HepG2 (cell line): ENCODE data around the gene KIAA0319L. TPM values are rescaled to one million over a fixed set of nuclear protein-coding genes. Genes with fewer than 3 reads are reported as not detected.

Source experiments
- ATAC-seq: fragments of 200-7000 bp; cut with Tn5 transposase; 3 replicates; pipeline ENCODE4 v1.9.1; 2020; ENCODE audit warnings: mild to moderate bottlenecking, moderate library complexity
- BruUV-seq: library from RNA; stranded (reverse); fragments of 400-500 nt; replicated peaks from 2 replicates; lab custom pipeline; 2021; lab: Mats Ljungman, UMichigan
- CTCF ChIA-PET: fragments of 300-600 bp; formaldehyde crosslinking; extraction: SDS; loops from one replicate; lab custom pipeline; 2021; ENCODE audit warnings: low total read pairs, inconsistent platforms, low intra/inter-chr PET ratio; lab: Yijun Ruan, JAX
- POLR2A ChIA-PET: fragments of 350-600 bp; sonication (Branson Sonifier 250); formaldehyde crosslinking; loops from one replicate; lab custom pipeline; 2020; ENCODE audit warnings: antibody characterized with exemption, inconsistent platforms; lab: Yijun Ruan, JAX
- DNase-seq: peaks from one replicate; pipeline ENCODE4 v3.0.0-alpha.2; 2015; ENCODE audit warnings: low spot score
- FAIRE-seq: peaks from 3 replicates; lab custom pipeline; 2011; peaks lifted over from hg19 to GRCh38; lab: Jason Lieb, UNC
- H2AFZ ChIP-seq: one replicate; pipeline ENCODE4 v1.6.1; 2011; ENCODE audit warnings: low read length, inconsistent platforms
- H3K27ac ChIP-seq: fragments of 300-600 bp; 3 replicates; pipeline ENCODE4 v1.8.0; 2011; ENCODE audit warnings: mixed run types, mild to moderate bottlenecking, mixed read lengths, low read length, inconsistent platforms; ENCODE audit not compliant: insufficient read depth; ENCODE audit errors: extremely low read length
- H3K27me3 ChIP-seq, 2 experiments: fragments of 200-600 bp in 1 of 2; 2 replicates in 1 of 2; 3 replicates in 1 of 2; pipeline versions ENCODE4 v1.6.0 to v1.8.0; 2011; ENCODE audit warnings: low read length in 2 of 2, mild to moderate bottlenecking in 2 of 2, moderate library complexity in 2 of 2, inconsistent platforms in 1 of 2; ENCODE audit not compliant: insufficient read depth in 2 of 2, control insufficient read depth in 1 of 2
- H3K36me3 ChIP-seq, 2 experiments: fragments of 200-600 bp in 1 of 2; replicated peaks in 1 of 2; 2 replicates in 1 of 2; 3 replicates in 1 of 2; pipeline versions ENCODE4 v1.5.1 to v1.8.0; 2011; ENCODE audit warnings: low read length in 2 of 2, inconsistent platforms in 1 of 2; ENCODE audit not compliant: insufficient read depth in 2 of 2, control insufficient read depth in 1 of 2
- H3K4me1 ChIP-seq: 2 replicates; pipeline ENCODE4 v1.5.1; 2012; ENCODE audit warnings: low read length, inconsistent platforms; ENCODE audit not compliant: insufficient read depth
- H3K4me2 ChIP-seq: 2 replicates; pipeline ENCODE4 v1.6.0; 2011; ENCODE audit warnings: low read depth, low read length, inconsistent platforms
- H3K4me3 ChIP-seq, 3 experiments: fragments of 200-600 bp in 1 of 3; sonication (generic), shearing (Covaris generic) in 1 of 3; replicated peaks in 1 of 3; 2 replicates each; pipeline ENCODE4 v1.5.1; 2011 to 2016; ENCODE audit warnings: low read length in 3 of 3, inconsistent platforms in 2 of 3, low read depth in 2 of 3, mild to moderate bottlenecking in 2 of 3, control low read depth in 1 of 3, mixed read lengths in 1 of 3; ENCODE audit not compliant: insufficient read depth in 1 of 3
- H3K79me2 ChIP-seq: one replicate; pipeline ENCODE4 v1.6.1; 2011; ENCODE audit warnings: low read length, inconsistent platforms; ENCODE audit not compliant: insufficient read depth
- H3K9ac ChIP-seq: 2 replicates; pipeline ENCODE4 v1.6.0; 2011; ENCODE audit warnings: mild to moderate bottlenecking, low read depth, low read length, inconsistent platforms; ENCODE audit not compliant: insufficient read depth
- H3K9me3 ChIP-seq: 2 replicates; pipeline ENCODE4 v1.5.1; 2012; ENCODE audit warnings: mild to moderate bottlenecking, low read length
- H4K20me1 ChIP-seq: 2 replicates; pipeline ENCODE4 v1.6.0; 2011; ENCODE audit warnings: inconsistent platforms, mild to moderate bottlenecking, low read length, moderate library complexity; ENCODE audit not compliant: insufficient read depth
- CHD2 ChIP-seq: IDR thresholded peaks from 2 replicates; pipeline ENCODE4 v1.6.1; 2011; ENCODE audit warnings: low read depth, low read length, improper control_type of control experiment
- KDM6A ChIP-seq: IDR thresholded peaks from 2 replicates; pipeline ENCODE4 v1.6.1; 2016; ENCODE audit warnings: low read depth
- MTF1 ChIP-seq: sonication (generic); formaldehyde crosslinking; IDR thresholded peaks from 2 replicates; pipeline ENCODE4 v1.5.0; 2020; ENCODE audit warnings: missing genetic modification reagents
- PAF1 ChIP-seq: IDR thresholded peaks from 2 replicates; pipeline ENCODE4 v1.6.1; 2016; ENCODE audit warnings: missing genetic modification reagents, missing compliant biosample characterization
- SIN3B ChIP-seq: fragments of 150-350 bp; IDR thresholded peaks from 2 replicates; pipeline ENCODE4 v1.6.1; 2014; ENCODE audit warnings: low read length
- SOX5 ChIP-seq: IDR thresholded peaks from 2 replicates; pipeline ENCODE4 v1.6.1; 2016; ENCODE audit warnings: borderline replicate concordance
- SRSF9 ChIP-seq: fragments of 200-400 bp; formaldehyde crosslinking; IDR thresholded peaks from 2 replicates; pipeline ENCODE4 v1.6.1; 2018; ENCODE audit warnings: borderline replicate concordance, mild to moderate bottlenecking, low read depth, low read length; ENCODE audit not compliant: insufficient read depth, poor library complexity, severe bottlenecking
- SSRP1 ChIP-seq: IDR thresholded peaks from 2 replicates; pipeline ENCODE4 v1.6.1; 2016; ENCODE audit warnings: control low read depth
- TBX3 ChIP-seq: fragments of 450-650 bp; IDR thresholded peaks from 2 replicates; pipeline ENCODE4 v1.6.1; 2017; ENCODE audit warnings: antibody characterized with exemption, mild to moderate bottlenecking, inconsistent platforms, borderline replicate concordance
- YEATS2 ChIP-seq: sonication (generic); formaldehyde crosslinking; IDR thresholded peaks from 2 replicates; pipeline ENCODE4 v1.4.0; 2020; ENCODE audit warnings: missing genetic modification reagents, borderline replicate concordance
- ZFP62 ChIP-seq: sonication (generic); formaldehyde crosslinking; IDR thresholded peaks from 2 replicates; pipeline ENCODE4 v1.4.0; 2020; ENCODE audit warnings: missing genetic modification reagents
- ZNF326 ChIP-seq: sonication (generic); formaldehyde crosslinking; IDR thresholded peaks from 2 replicates; pipeline ENCODE4 v1.4.0; 2020; ENCODE audit warnings: missing genetic modification reagents, borderline replicate concordance
- ZNF430 ChIP-seq: sonication (generic); formaldehyde crosslinking; IDR thresholded peaks from 2 replicates; pipeline ENCODE4 v1.9.0; 2021; ENCODE audit warnings: mild to moderate bottlenecking, missing genetic modification reagents
- ZNF567 ChIP-seq: sonication (generic); formaldehyde crosslinking; IDR thresholded peaks from 2 replicates; pipeline ENCODE4 v1.8.1; 2023; ENCODE audit warnings: mild to moderate bottlenecking, missing genetic modification reagents, borderline replicate concordance
- ZNF747 ChIP-seq: sonication (generic); formaldehyde crosslinking; IDR thresholded peaks from 2 replicates; pipeline ENCODE4 v1.8.1; 2023; ENCODE audit warnings: missing genetic modification reagents, mild to moderate bottlenecking, borderline replicate concordance
- WGBS: methylation state at CpG from one replicate; pipeline ENCODE4 v1.1.6; 2017; ENCODE audit warnings: low lambda C conversion rate; 5-methylcytosine and 5-hydroxymethylcytosine counted together
- in situ Hi-C: cut with HindIII; loops from 2 replicates; pipeline ENCODE4 v1.10.0; 2017; ENCODE audit warnings: low pct_unique_long_range_greater_than_20kb; ENCODE audit not compliant: extremely low pct_ligation_motif_present
- intact Hi-C: fragments of 100-400 bp; cut with micrococcal nuclease; formaldehyde crosslinking; loops from one replicate; pipeline ENCODE4 v1.10.0; 2022; ENCODE audit not compliant: unreplicated experiment
- polyA plus RNA-seq, 8 experiments: library from polyadenylated mRNA; depleted of rRNA in 3 of 8; stranded (reverse) in 7 of 8; unstranded in 1 of 8; fragments of >200 nt; fragmentation: Illumina TruSeq in 4 of 8; extraction: Trizol in 4 of 8; gene quantifications; 2 replicates each; pipeline versions ENCODE4 v1.2.1 to v1.2.3, GENCODE V29; 2011 to 2016; ENCODE audit warnings: low read depth in 4 of 8, missing spikeins in 1 of 8, mixed read lengths in 1 of 8; ENCODE audit not compliant: insufficient read depth in 1 of 8
- total RNA-seq, 5 experiments: library from RNA; depleted of rRNA; stranded (reverse); fragments of >200 nt; fragmentation: Illumina TruSeq; extraction: Trizol; gene quantifications; 2 replicates each; pipeline ENCODE4 v1.2.3, GENCODE V29; 2016; ENCODE audit warnings: low read depth in 1 of 5
- TF ChIP-seq, protein P1 (sequence below): IDR thresholded peaks from 2 replicates; pipeline ENCODE4 v1.6.1; 2016; ENCODE audit warnings: missing compliant biosample characterization, missing genetic modification reagents, borderline replicate concordance
- TF ChIP-seq, protein P2 (sequence below): sonication (generic); formaldehyde crosslinking; IDR thresholded peaks from 2 replicates; pipeline ENCODE4 v1.5.0; 2020; ENCODE audit warnings: mild to moderate bottlenecking, missing genetic modification reagents, moderate library complexity
- TF ChIP-seq, protein P3 (sequence below): sonication (generic); formaldehyde crosslinking; conservative IDR thresholded peaks from 2 replicates; pipeline ENCODE4 v1.8.0; 2022; ENCODE audit warnings: low read depth, missing genetic modification reagents
- TF ChIP-seq, protein P4 (sequence below): sonication (generic); formaldehyde crosslinking; IDR thresholded peaks from 2 replicates; pipeline ENCODE4 v1.4.0; 2020; ENCODE audit warnings: missing genetic modification reagents

KIAA0319L gene
- total and polyA plus RNA-seq, 2 of the 13 experiments (the other 11 are each of a cell fraction or from before 2014, with no cell fraction given): 33.4 to 82.6 TPM

DNA sequence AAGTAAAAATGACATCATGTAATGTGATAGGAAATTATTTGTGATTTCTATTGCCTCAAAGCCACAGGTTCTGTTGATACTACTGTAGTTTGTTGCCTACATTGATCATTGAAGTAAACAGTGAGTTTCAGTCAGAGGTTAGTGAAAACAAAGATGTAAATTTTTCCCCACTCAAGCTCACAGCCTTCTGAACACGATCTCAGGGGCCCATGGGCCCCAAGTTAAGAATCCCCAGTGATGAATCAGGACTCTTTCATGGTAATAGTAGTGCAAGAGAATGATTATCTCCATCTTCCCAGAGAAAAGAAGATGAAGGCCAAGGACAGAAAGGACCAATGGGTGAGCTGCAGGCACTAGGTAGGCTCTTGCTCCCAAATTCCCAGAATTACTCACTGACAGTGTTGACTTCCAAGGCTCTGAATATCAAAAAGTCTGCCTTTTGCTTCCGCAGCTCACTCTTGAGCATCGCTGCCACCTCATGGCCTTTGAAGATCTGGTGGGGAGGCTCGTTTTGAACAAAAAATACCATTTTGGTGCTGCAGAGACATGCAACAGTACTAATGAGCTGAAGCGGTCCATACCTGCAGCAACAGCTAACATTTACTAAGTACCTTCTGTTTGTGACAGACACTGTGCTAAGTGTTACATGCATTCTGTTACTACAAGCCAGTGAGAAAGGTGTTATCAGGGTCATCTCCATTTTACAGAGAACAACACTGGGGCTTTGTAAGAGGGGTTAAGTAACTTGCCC is 113.3 kb downstream of the KIAA0319L start (continued):
- TF ChIP-seq, protein P1, sequence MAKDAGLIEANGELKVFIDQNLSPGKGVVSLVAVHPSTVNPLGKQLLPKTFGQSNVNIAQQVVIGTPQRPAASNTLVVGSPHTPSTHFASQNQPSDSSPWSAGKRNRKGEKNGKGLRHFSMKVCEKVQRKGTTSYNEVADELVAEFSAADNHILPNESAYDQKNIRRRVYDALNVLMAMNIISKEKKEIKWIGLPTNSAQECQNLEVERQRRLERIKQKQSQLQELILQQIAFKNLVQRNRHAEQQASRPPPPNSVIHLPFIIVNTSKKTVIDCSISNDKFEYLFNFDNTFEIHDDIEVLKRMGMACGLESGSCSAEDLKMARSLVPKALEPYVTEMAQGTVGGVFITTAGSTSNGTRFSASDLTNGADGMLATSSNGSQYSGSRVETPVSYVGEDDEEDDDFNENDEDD (CRISPR knock-in tag): no peak
- TF ChIP-seq PAF1 (CRISPR knock-in tag): no peak
- TF ChIP-seq, protein P2, sequence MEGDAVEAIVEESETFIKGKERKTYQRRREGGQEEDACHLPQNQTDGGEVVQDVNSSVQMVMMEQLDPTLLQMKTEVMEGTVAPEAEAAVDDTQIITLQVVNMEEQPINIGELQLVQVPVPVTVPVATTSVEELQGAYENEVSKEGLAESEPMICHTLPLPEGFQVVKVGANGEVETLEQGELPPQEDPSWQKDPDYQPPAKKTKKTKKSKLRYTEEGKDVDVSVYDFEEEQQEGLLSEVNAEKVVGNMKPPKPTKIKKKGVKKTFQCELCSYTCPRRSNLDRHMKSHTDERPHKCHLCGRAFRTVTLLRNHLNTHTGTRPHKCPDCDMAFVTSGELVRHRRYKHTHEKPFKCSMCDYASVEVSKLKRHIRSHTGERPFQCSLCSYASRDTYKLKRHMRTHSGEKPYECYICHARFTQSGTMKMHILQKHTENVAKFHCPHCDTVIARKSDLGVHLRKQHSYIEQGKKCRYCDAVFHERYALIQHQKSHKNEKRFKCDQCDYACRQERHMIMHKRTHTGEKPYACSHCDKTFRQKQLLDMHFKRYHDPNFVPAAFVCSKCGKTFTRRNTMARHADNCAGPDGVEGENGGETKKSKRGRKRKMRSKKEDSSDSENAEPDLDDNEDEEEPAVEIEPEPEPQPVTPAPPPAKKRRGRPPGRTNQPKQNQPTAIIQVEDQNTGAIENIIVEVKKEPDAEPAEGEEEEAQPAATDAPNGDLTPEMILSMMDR (CRISPR knock-in tag): peak; percentile 52
- peak; percentile 58; the same call in 1 of the 2 replicates for TF ChIP-seq TBX3
- TF ChIP-seq KDM6A (CRISPR knock-in tag): no peak
- TF ChIP-seq SOX5: peak; percentile 68; the same call in 1 of the 2 replicates
- TF ChIP-seq, protein P3, sequence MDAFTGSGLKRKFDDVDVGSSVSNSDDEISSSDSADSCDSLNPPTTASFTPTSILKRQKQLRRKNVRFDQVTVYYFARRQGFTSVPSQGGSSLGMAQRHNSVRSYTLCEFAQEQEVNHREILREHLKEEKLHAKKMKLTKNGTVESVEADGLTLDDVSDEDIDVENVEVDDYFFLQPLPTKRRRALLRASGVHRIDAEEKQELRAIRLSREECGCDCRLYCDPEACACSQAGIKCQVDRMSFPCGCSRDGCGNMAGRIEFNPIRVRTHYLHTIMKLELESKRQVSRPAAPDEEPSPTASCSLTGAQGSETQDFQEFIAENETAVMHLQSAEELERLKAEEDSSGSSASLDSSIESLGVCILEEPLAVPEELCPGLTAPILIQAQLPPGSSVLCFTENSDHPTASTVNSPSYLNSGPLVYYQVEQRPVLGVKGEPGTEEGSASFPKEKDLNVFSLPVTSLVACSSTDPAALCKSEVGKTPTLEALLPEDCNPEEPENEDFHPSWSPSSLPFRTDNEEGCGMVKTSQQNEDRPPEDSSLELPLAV (CRISPR knock-in tag): no peak
- TF ChIP-seq, all 625 proteins: peak for 14

DNA sequence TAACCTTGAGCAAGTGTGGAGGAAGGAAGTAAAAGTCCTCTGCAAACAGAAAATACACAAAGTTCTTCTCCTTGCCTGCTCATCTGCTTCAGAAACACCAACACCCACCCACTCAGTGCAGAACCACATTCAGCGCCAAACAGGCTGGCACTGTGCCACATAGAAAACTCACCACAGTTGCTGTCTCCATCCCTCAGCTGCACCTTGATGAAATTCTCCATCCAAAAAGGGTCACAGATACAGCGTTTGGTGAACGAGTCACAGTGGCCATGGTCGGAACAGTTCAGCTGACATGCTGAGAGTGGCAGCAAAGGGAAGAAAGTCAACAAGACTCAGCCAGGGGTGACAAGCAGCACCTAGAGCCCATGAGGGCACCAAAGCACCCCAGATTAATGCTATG is 114.5 kb downstream of the KIAA0319L start:
- no peaks in the 10 kb centered on the region for H3K27me3 ChIP-seq
- in situ Hi-C loops: loop anchor here (10.0 to 25.0 kb wide), 2 partner anchors 102 to 295 kb away; no protein-coding TSS in a partner anchor
- peaks cover 20 to 70% of the 10 kb centered on the region in 2 experiments for H3K36me3 ChIP-seq
- CTCF ChIA-PET: no interaction called here
- H3K4me3 ChIP-seq: no peak overlapping the region
- H3K9me3 ChIP-seq: no peaks in the 10 kb centered on the region
- POLR2A ChIA-PET: no interaction called here
- intact Hi-C loops: no loop called here
- 98% methylated on average over 4 of the region's 4 CpGs for WGBS
- H3K79me2 ChIP-seq: no peaks in the 10 kb centered on the region
- no peaks in the 10 kb centered on the region for H4K20me1 ChIP-seq
- H3K4me2 ChIP-seq: no peak overlapping the region
- no peak for FAIRE-seq
- H2AFZ ChIP-seq: no peak overlapping the region
- DNase-seq: no peak
- peaks cover 15% of the 10 kb centered on the region for H3K4me1 ChIP-seq
- no peak overlapping the region for H3K27ac ChIP-seq
- ATAC-seq: no peak
- no peak overlapping the region for H3K9ac ChIP-seq
- BruUV-seq: no TSS peak
- TF ChIP-seq ZNF326 (CRISPR knock-in tag): no peak
- TF ChIP-seq CHD2: no peak
- TF ChIP-seq, protein P4, sequence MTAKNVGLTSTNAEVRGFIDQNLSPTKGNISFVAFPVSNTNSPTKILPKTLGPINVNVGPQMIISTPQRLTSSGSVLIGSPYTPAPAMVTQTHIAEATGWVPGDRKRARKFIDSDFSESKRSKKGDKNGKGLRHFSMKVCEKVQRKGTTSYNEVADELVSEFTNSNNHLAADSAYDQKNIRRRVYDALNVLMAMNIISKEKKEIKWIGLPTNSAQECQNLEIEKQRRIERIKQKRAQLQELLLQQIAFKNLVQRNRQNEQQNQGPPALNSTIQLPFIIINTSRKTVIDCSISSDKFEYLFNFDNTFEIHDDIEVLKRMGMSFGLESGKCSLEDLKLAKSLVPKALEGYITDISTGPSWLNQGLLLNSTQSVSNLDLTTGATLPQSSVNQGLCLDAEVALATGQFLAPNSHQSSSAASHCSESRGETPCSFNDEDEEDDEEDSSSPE (CRISPR knock-in tag): no peak
- no peak for TF ChIP-seq YEATS2 (CRISPR knock-in tag)
- no peak for TF ChIP-seq ZNF567 (CRISPR knock-in tag)
- no peak for TF ChIP-seq ZNF430 (CRISPR knock-in tag)
- no peak for TF ChIP-seq SIN3B
- TF ChIP-seq SRSF9: no peak
- no peak for TF ChIP-seq MTF1
- no peak for TF ChIP-seq ZNF747 (CRISPR knock-in tag)
- no peak for TF ChIP-seq SSRP1 (CRISPR knock-in tag)
- TF ChIP-seq ZFP62: no peak
